ENCODE results near the gene TSFM. TPM values are rescaled to one million over a fixed set of nuclear protein-coding genes. Genes with fewer than 3 reads are reported as not detected.

Gene TSFM
- total and polyA plus RNA-seq, 4 donors: 14.6 to 60.5 (median 38.2) TPM

GRCh38 chr12:57761391-57761998, 21.1 kb upstream of the TSFM start:
- WGBS: 94% methylated on average over 4 of the region's 4 CpGs
- peaks cover 3 to 28% (median 19%) of the 10 kb centered on the region in 4 donors for H3K4me1 ChIP-seq (ENCODE audit: control insufficient read depth in 4 of 4, insufficient read depth in 4 of 4, low read length in 3 of 4)

More at GRCh38 chr12:57761391-57761998, 21.1 kb upstream of the TSFM start:
- no peaks in the 10 kb centered on the region for H3K9me3 ChIP-seq (ENCODE audit: control insufficient read depth in 4 of 4, low read length in 3 of 4)
- peaks cover 0 to 7% (median 0%) of the 10 kb centered on the region in 4 donors for H3K36me3 ChIP-seq (ENCODE audit: control insufficient read depth in 4 of 4, insufficient read depth in 3 of 4, low read depth in 1 of 4, low read length in 3 of 4)
- H3K27ac ChIP-seq (ENCODE audit: low read depth in 1 of 2, low read length in 2 of 2): no peak overlapping the region
- DNase-seq (ENCODE audit: low spot score): no peak
- TF ChIP-seq HNF4A (conservative IDR thresholded peaks at IDR 0.05): no peak
- TF ChIP-seq EGR1 (IDR thresholded peaks at IDR 0.05; ENCODE audit: low read depth in 2 of 2): no peak
- TF ChIP-seq NR2F2 (IDR thresholded peaks at IDR 0.05): no peak
- no peak for TF ChIP-seq GABPA (IDR thresholded peaks at IDR 0.05 in 1 of 2, conservative IDR thresholded peaks at IDR 0.05 in 1 of 2)
- TF ChIP-seq JUND (IDR thresholded peaks at IDR 0.05): no peak
- TF ChIP-seq, protein P1, sequence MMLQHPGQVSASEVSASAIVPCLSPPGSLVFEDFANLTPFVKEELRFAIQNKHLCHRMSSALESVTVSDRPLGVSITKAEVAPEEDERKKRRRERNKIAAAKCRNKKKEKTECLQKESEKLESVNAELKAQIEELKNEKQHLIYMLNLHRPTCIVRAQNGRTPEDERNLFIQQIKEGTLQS (IDR thresholded peaks at IDR 0.05): no peak
- TF ChIP-seq, protein P2, sequence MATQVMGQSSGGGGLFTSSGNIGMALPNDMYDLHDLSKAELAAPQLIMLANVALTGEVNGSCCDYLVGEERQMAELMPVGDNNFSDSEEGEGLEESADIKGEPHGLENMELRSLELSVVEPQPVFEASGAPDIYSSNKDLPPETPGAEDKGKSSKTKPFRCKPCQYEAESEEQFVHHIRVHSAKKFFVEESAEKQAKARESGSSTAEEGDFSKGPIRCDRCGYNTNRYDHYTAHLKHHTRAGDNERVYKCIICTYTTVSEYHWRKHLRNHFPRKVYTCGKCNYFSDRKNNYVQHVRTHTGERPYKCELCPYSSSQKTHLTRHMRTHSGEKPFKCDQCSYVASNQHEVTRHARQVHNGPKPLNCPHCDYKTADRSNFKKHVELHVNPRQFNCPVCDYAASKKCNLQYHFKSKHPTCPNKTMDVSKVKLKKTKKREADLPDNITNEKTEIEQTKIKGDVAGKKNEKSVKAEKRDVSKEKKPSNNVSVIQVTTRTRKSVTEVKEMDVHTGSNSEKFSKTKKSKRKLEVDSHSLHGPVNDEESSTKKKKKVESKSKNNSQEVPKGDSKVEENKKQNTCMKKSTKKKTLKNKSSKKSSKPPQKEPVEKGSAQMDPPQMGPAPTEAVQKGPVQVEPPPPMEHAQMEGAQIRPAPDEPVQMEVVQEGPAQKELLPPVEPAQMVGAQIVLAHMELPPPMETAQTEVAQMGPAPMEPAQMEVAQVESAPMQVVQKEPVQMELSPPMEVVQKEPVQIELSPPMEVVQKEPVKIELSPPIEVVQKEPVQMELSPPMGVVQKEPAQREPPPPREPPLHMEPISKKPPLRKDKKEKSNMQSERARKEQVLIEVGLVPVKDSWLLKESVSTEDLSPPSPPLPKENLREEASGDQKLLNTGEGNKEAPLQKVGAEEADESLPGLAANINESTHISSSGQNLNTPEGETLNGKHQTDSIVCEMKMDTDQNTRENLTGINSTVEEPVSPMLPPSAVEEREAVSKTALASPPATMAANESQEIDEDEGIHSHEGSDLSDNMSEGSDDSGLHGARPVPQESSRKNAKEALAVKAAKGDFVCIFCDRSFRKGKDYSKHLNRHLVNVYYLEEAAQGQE (IDR thresholded peaks at IDR 0.05): no peak
- TF ChIP-seq SP1 (IDR thresholded peaks at IDR 0.05): no peak
- no peak for TF ChIP-seq TAF1 (conservative IDR thresholded peaks at IDR 0.05)
- TF ChIP-seq RXRA (IDR thresholded peaks at IDR 0.05): no peak
- TF ChIP-seq HNF4G (IDR thresholded peaks at IDR 0.05): no peak
- no peak for TF ChIP-seq FOXA2 (IDR thresholded peaks at IDR 0.05)
- TF ChIP-seq, protein P3, sequence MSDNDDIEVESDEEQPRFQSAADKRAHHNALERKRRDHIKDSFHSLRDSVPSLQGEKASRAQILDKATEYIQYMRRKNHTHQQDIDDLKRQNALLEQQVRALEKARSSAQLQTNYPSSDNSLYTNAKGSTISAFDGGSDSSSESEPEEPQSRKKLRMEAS (IDR thresholded peaks at IDR 0.05): no peak
- no peak for TF ChIP-seq RAD21 (IDR thresholded peaks at IDR 0.05)
- TF ChIP-seq CTCF (IDR thresholded peaks at IDR 0.05; ENCODE audit: low read depth, low read length, missing input control): no peak
- TF ChIP-seq YY1 (IDR thresholded peaks at IDR 0.05): no peak
- TF ChIP-seq FOXA1 (IDR thresholded peaks at IDR 0.05): no peak
- no peak for TF ChIP-seq ZBTB33 (IDR thresholded peaks at IDR 0.05)
- no peak overlapping the region for H3K9ac ChIP-seq (ENCODE audit: low read depth in 1 of 2, low read length in 2 of 2)
- peaks cover 0 to 11% (median 5%) of the 10 kb centered on the region in 4 donors for H3K27me3 ChIP-seq (ENCODE audit: control insufficient read depth in 4 of 4, insufficient read depth in 4 of 4, low read length in 3 of 4)
- no peak overlapping the region for H3K4me3 ChIP-seq (ENCODE audit: low read depth in 1 of 3, low read length in 3 of 3)

Measured in liver (tissue), 9 donors.